GM12872 (cell line): ENCODE results near the gene KCNQ1.

Experiments used
- TF ChIP-seq, protein P1 (sequence below): IDR thresholded peaks from 3 replicates; pipeline ENCODE4 v1.5.1; 2011; ENCODE audit warnings: low read depth, mild to moderate bottlenecking, low read length, moderate library complexity; ENCODE audit not compliant: insufficient read depth

KCNQ1 gene

GRCh38 chr11:2725368-2726300 is 280.8 kb downstream of the KCNQ1 start:
- TF ChIP-seq, protein P1, sequence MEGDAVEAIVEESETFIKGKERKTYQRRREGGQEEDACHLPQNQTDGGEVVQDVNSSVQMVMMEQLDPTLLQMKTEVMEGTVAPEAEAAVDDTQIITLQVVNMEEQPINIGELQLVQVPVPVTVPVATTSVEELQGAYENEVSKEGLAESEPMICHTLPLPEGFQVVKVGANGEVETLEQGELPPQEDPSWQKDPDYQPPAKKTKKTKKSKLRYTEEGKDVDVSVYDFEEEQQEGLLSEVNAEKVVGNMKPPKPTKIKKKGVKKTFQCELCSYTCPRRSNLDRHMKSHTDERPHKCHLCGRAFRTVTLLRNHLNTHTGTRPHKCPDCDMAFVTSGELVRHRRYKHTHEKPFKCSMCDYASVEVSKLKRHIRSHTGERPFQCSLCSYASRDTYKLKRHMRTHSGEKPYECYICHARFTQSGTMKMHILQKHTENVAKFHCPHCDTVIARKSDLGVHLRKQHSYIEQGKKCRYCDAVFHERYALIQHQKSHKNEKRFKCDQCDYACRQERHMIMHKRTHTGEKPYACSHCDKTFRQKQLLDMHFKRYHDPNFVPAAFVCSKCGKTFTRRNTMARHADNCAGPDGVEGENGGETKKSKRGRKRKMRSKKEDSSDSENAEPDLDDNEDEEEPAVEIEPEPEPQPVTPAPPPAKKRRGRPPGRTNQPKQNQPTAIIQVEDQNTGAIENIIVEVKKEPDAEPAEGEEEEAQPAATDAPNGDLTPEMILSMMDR, result no peak

- TF ChIP-seq, protein P1, result no peak
These were observed 282.2 kb downstream of the KCNQ1 start for GRCh38 chr11:2726964-2727363.

DNA sequence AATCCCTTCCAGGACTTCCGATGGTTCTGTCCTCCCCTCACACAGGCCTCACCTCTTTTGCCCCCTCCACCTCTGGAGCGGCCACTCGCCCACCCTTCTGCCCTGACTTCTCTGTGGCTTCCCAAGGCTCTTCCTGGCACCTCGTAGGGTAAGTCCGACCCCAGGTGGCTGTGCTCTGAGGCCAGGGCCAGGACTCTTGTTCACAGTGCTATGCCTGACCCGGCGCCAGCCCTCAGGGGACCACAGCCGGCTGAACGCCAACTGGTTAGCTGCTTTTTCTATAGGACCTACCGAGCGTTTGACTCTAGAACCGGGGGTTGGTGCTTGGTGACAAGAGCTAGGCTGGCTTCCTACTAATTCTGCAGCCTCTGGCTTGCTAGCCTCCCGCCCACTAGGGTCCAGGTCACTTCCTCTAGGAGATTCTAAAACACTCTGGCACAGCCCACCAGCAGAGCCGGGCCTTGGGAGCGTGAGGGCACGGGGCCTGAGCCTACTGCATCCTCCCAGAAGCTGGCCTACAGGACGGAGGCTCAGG is 283.4 kb downstream of the KCNQ1 start:
- TF ChIP-seq, protein P1, result no peak

DNA sequence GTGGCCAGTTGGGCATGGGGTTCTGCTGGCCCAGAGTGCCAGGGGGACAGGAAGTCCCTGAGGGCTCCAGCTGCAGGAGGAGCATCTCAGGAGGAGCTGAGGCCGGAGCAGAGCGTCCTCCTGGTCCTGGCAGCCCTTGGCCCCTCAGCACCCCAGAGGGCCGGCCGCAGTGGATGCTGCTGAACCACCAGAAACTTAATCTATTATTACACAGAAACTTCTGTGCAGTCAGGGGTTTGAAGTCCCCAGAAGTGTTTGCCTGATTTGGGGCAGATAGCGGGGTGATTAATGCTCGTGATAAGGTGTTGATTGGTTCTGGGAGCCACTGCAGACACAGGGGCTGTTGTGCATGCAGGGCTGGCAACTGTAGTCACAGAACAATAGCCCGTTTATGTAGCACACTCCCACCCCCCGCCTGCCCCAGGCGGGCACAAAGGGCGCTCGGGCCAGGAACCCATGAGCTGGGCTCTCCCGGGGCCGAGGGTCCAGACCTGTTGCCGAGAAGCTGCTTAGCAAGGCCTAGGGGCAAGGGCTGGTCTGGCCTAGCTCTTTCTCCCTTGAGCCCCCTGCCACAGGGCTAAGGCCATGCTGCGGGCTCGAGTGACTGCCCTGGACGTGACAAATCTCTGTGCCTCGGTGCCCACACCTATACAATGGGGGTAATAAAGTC is 284.0 kb downstream of the KCNQ1 start:
- TF ChIP-seq, protein P1, result no peak

DNA sequence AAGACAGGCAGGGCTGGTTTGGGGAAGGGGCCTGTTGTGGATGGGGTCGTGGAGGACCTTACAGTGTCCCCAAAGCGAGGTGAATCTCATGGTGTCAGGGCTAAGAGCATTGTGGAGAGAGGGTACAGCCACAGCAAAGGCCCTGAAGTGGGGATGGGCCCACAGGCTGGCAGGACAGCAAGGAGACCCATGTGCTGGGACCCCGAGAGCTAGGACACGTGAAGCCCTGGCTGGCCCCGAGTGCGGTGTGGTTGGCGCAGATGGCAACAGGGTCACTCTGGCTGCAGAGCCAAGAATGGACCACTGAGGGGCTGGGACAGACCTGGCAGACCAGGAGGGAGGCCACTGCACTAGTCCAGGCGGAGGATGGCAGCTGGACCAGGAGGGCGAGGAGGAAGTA is 285.0 kb downstream of the KCNQ1 start:
- TF ChIP-seq, protein P1, result no peak

GRCh38 chr11:2730272-2731129 is 285.7 kb downstream of the KCNQ1 start:
- TF ChIP-seq, protein P1, result no peak
